Measurements from ENCODE around the gene PLEKHG5.
"Not testable (repeated sequence)": the region's sequence is repeated elsewhere in the genome, so short reads cannot be mapped to it uniquely, and the experiment has no call there.

The PLEKHG5 gene

DNA sequence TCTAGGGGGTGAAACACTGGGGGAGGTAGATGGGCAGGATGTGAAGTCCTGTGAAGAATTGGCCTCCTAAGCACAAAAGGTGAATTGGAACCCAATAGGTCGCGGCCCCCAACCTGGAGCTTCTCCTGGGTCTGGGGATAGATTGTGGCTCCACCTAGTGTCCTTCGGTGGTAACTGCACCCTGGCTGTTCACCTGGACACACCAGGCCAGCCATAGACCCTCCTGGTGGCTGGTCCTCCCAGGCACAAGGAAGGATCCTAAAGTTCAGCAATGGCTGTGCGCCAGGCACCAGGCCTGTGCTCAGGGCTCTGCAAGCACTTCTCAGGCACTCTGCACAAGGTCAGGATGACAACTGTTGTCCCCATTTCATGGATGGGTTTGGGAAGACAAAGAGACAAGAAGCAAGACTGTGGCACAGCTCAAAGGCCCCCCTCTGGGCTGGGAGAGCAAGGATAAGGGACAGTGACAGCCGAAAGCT is 53.4 kb downstream of the PLEKHG5 start:
- H3K27ac ChIP-seq: no peak overlapping the region
- H3K4me3 ChIP-seq: no peak overlapping the region

DNA sequence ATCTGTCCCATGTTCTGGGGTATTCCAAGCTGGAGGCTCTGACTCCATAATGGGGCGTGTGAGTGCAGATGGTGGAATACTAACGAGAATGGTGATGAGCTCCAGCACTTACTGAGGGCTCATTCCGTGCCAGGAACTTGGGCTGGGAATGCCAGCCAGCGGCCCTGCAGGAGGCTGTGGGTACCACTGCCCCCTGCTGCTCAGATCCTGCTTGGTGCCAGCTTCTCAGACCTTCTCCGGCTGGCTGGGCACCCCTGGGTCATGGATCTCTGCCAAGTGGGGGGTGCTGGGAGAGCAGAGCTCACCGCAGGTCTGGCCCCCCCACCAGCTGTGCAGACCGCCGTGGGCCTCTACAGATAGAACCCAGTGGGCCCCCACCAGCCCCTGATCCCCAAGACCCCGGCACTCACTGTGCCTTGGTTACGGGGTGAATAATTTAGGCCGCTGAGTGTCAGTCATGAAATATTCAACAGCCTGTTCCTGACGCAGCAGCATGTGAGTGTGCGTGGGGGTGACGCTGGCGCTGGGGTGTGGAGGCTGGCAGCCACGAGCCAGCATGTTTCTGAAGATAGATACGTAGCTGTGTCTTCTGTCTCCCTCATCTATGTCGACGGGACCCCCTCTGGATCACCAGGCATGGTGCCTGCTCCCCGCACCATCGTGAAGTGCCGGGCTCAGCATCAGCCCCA is 54.3 kb downstream of the PLEKHG5 start:
- H3K27ac ChIP-seq: peak overlapping the region in 1 of 21 experiments; percentile 26
- not testable (repeated sequence) for H3K4me3 ChIP-seq

DNA sequence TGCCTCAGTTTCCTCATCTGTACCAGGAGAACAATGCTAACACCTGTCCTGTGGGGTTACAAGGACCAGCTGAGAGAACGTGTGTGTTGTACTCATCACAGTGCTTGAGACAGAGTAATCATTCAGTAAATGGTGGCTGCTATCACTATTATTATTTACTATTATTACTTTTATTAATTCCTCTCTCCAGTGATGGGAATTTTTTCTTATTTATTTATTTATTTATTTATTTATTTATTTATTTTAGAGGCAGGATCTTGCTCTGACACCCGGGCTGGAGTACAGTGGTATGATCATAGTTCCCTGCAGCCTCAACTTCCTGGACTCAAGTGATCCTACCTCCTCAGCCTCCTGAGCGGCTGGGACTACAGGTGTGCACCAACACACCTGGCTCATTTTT is 55.2 kb downstream of the PLEKHG5 start:
- H3K27ac ChIP-seq, H3K4me3 ChIP-seq: not testable (repeated sequence)

DNA sequence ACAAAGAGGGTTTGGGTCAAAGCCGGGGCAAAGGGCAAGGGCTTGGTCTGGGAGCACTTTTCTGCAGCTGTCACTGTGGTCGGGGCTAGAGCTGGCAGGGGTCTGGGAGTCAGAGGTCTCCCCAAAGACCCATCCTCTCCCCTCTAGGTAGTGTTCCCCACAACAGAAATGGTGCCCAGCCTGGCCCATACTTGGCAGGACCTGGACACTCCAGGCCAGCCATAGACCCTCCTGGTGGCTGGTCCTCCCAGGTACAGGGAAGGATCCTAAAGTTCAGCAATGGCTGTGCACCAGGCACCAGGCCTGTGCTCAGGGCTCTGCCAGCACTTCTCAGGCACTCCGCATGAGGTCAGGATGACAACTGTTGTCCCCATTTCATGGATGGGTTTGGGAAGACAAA is 55.9 kb downstream of the PLEKHG5 start:
- Histone ChIP-seq H3K27ac (no peak overlapping the region), H3K4me3 (no peak overlapping the region)

DNA sequence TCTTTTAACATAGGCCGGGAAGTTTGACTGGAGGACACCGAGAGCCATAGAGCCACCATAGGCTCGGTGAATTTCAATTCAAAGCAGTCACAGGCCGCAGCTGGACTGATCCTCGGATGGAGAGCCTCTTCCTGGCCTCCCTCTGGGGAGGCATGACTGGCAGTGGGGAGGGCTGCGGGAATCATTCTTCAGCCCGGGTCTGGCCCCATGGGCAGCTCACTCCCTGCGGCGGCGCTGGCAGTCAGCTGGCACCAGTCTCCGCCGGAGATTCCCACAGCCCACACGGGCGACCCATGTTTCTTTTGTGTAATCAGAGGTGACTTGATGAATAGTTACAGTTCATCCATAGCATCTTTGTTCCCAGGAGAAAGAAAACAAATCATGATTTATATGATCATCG is 56.3 kb downstream of the PLEKHG5 start:
- H3K27ac ChIP-seq: no peak overlapping the region
- no peak overlapping the region for H3K4me3 ChIP-seq

DNA sequence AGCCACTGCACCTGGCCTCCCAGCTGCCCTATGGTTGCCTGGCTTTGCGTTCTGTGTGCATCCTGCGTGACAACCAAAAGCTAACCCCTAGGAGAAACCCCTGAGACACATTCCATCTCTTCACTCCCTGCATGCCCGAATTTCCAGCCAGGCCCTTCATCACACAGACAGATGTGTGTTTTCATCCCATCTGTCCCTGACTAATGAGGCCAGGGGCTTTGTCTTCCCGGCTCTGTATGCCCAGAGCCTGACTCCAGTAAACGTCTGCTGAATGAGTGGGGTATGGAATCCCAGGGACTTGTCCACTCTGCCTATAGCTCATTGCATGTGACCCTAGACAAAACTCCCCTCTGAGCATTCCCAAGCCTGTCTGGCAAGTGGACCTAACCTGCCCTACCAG is 57.3 kb downstream of the PLEKHG5 start:
- Histone ChIP-seq H3K27ac (no peak overlapping the region), H3K4me3 (no peak overlapping the region)

DNA sequence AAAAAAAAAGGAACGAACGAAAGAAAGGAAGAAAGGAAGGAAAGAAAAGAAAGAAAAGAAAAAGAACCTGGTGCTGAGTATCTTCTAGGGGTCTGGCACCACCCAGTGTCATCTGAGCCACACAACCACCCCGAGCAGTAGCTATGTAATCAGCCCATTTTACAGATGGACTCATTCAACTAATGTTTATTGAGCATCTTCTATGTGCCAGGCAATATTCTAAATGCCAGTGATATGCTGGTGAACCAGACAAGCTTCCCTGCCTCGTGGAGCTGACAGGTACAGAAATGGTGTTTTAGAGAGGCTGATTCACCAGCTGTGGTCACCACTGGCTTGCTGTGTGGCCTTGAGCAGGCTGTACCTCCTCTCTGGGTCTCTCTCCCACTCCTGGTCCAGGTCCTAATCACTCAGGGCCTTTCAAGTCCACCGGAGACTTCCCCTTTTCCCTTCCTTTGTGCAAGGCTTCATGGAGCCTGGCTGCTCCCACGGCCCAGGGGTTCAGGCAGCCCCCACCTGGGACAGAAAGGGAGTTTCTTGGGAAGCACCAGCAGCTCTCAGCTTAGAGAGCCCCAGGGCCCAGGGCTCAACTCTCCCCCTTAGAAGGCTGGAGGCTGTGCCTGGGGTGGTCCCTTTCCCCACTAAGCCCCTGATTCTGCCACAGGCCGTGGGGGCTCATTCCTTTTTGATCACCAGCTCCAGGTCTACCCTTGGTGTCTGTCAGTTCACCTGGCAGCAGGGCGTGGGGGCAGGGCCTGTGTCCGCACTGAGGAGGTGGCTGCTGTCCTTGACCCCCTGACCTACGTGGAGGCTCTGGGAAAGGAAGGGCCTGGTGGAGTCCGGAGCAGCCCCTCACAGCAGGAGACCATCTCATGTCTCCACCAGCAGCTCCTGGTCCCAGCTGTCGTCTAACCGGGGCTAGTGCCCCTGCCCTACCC is 59.6 kb downstream of the PLEKHG5 start:
- H3K4me3 ChIP-seq, H3K27ac ChIP-seq: not testable (repeated sequence)

DNA sequence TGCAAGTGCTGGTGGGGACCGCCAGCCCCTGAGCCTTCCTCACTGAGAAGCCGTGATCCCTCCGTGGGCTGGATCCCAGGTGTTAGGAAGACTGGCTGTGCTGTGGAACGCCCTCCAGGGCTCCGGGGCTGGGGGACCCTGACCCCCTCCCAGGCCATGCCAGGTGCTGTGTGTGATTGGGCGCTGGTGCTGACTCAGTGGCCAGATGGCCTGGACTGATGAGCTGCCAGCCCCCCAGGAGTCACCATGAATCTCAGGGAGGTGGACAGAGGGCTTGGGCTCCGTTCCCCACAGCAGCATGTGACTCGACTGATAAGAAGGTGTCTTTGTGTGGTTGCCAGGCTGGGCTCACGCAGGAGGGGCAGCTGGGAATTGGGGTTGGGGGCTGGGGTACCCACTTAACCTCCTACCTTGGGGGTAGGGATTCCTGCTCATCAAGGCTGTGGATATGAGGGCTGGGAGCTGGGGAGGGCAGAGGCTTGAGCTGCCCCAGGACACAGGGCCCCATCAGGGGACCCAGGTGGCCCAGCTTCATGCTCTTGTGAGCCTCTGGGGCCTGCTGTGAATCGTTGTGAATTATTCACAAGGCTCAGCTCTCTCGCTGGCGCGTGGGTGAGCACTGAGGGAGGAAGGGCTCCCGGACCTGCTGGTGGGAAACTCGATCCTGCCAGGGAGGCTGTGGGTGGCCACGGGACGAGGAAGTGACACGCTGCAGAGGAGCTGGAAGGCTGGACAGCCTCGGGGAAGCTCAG is 61.6 kb downstream of the PLEKHG5 start:
- not testable (repeated sequence) for H3K4me3 ChIP-seq

DNA sequence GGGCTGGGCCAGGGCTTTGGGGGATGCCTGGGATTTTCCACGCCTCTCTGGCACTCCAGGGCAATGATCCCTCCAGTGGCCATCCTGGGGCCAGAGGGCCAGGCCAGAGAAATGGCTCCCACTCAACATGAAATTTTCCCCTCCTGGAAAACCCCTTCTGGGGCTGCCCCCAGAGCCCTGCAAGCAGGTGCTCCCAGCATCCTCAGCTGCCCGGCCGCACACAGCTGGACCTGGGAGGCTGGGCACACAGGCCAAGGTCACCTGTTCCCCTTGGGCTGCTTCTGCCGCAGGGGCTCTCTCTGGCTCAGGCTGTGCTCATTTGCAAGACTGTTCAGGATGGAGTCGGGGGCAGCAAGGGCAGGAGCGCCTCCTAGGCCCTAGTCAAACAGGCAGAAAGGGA is 63.0 kb downstream of the PLEKHG5 start:
- not testable (repeated sequence) for H3K4me3 ChIP-seq, H3K27ac ChIP-seq

More for the DNA sequence above, 61.6 kb downstream of the PLEKHG5 start:
- H3K27ac ChIP-seq: peak overlapping the region in 2 of 21 experiments; percentile 34 to 35

DNA sequence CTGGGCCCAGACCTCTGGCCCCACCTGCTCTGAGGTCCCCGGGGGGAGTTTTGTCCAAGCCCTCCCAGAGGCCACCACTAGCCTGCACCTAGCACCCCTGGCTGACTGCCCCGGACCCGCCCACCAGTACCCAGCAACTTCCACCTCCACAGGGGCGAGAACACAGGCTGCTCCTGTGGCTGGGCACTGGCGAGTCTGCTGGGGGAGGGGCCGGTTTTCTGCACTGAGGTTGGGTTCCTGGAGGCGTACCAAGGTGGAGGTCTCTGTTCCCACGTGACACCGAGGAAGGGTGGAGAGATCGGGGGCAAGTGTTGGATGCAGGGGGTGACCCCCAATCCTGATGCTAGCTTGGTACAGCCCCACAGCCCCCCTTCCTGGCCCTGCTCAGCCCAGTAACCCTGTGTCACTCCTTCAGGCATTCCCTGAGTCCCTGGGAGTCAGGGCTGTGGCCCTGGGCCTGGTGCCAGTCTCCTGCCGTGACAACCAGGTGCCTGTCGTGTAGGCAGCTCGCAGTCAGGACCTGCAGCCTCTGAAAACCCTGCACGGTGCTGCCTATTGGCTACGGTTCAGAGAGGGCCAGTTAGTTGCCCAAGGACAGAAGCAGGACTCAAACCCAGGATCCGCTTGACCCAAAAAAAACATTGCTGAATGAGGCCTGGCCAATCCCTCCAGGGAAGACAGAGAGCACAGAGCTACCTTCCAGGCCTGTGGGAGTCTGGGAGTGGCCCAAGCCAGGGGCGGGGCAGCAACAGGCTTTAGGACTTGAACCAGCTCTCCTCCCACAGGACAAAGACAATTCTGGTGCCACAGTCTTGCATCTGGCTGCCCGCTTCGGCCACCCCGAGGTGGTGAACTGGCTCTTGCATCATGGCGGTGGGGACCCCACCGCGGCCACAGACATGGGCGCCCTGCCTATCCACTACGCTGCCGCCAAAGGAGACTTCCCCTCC is 63.8 kb downstream of the PLEKHG5 start:
- no peak overlapping the region for H3K4me3 ChIP-seq
- H3K27ac ChIP-seq: no peak overlapping the region

DNA sequence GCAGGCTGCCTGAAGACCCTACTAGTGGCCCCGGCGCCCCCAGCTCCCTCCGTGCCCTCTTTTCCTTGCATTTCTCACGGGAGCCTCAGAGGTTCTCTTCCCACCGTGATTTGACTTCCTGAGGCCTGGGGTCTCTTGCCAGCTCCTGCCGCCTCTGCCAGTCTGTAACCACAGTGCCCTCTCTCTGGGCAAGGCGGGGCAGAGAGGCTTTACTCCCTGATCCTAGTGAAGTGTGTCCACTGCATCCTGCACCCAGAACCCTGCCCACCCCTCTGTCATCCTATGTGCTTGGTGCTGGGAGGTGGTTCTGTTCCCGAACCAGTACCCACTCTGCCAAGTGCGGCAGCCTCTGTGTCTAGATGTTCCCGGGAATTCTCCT is 64.5 kb downstream of the PLEKHG5 start:
- Histone ChIP-seq H3K27ac (no peak overlapping the region), H3K4me3 (no peak overlapping the region)

DNA sequence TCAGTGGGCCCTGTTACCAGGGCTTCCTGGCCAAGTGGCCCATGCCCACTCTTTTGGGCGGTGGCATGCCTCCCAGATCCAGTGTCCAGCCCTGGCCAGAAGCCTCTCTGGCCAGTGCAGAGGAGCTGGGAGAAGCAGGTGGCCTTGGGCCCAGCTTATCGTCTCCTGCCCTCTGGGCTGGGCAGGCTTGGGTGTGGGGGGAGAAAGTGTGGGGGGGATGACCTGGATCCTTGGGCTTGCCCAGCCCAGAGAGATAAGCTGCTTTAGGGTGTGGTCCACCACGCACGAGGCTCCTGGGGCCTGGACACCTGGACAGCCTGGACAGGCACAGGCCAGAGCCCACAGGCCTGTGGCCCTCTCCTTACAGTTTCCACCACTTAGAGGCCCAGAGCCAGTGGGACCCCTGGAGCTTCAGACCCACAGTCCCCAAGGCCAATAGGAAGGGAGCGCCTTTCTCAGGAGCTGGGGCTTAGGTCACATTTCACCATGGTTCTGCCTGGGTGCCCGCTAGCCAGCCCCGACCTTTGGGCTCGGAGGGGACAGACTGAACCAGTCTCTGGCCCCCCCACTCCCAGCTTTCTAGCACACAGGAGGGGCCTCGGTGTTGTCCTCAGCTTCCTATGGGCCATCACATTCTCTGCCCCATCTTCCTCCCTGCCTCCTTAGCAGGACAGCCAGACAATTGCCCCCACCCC is 65.0 kb downstream of the PLEKHG5 start:
- H3K27ac ChIP-seq: no peak overlapping the region
- H3K4me3 ChIP-seq: no peak overlapping the region

DNA sequence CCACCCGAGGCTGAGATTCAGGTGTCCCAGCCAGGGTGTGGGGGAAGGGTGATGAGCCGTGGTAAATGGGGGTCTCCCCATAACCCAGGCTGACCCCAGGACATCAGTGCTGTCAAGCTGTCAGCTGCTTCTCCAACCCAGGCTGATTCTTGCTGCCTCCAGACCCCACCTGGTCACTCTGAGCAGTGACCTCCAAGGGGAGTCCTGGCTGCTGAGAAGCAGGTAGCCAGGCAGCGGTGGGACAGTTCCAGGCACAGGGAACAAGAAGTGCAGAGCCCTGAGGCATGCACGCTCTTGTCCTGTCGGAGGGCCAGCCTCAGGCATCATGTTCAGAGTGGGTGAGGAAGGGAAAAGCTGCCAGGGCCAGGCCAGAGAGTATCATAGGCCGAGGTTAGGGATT is 65.8 kb downstream of the PLEKHG5 start:
- peak overlapping the region in 6 of 7 experiments; percentile 27 to 43 (median 30) for H3K4me3 ChIP-seq

DNA sequence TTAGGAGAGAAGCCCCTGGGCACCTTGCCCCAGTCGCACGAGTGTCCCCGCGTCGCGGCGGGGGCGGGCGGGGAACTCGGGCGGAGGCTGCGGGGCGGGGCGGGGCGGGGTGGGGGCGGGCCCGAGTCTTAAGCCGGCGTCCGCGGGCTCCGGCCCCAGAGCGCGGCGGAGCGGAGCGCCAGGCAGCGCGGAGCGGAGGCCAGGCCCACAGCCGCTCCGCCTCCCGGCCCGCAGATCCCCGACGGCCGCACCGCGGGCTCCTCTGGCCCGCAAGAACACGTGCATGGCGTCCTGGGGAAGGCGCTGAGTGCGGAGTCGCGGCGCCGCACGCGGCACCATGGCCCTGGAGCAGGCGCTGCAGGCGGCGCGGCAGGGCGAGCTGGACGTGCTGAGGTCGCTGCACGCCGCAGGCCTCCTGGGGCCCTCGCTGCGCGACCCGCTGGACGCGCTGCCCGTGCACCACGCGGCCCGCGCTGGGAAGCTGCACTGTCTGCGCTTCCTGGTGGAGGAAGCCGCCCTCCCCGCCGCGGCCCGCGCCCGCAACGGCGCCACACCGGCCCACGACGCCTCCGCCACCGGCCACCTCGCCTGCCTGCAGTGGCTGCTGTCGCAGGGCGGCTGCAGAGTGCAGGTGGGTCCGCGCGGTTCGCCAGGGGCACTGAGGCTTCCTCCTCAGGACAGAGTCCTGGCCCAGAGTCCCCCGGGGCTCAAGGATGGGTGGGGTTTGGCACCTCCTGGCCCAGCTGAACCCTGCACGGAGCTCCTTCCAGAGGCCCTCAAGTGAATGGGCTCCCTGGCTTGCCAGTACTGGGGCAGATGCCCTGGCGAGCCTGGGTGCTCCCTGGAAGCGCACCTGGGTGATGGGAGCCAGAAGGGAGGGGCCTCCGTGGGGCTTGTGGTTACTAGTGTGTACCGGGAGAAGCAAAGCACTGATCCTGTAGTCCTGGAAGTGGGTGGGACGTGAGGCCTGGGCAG is 66.6 kb downstream of the PLEKHG5 start, which contains the start of gene ESPN:
ESPN (plus strand) TSS at position 158 of the 975 bp plus-strand sequence; CDS start at position 338, 180 bp downstream.
- peak within 1 kb of the TSS in 2 of 21 experiments; percentile 1 to 22 for H3K27ac ChIP-seq
- peak within 1 kb of the TSS; percentile 13 to 43 (median 28) for H3K4me3 ChIP-seq

More for the DNA sequence above, 65.8 kb downstream of the PLEKHG5 start:
- H3K27ac ChIP-seq: no peak overlapping the region

DNA sequence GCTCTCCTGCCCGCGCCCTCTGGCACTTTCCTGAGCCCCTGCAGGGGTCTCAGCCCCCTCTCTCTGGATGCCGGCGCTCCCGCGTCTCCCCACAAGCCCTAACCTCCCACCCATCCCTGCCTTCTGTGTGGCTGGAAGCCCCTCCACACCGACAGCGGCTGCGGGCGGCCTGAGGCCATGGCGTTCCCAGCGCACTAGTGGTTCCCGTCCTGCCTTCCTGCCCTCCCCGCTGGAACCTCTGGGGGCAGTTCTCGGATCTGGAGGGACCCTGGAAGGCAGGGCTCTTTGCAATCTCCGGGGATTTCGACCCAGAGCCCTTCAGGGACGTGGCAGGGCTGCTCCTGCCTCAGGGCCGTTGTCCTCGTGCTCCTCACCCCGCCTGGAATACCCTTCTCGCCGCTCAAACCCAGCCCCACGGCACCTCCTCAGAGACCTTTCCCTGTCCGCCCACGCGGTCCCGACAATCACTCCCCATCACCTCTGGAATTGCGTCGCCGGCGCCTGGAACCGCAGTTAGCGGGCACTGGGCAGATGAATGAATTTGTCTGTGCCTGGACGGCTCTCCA is 67.4 kb downstream of the PLEKHG5 start:
- Histone ChIP-seq H3K4me3 (peak overlapping the region in 2 of 7 experiments; percentile 37 to 43), H3K27ac (no peak overlapping the region)

DNA sequence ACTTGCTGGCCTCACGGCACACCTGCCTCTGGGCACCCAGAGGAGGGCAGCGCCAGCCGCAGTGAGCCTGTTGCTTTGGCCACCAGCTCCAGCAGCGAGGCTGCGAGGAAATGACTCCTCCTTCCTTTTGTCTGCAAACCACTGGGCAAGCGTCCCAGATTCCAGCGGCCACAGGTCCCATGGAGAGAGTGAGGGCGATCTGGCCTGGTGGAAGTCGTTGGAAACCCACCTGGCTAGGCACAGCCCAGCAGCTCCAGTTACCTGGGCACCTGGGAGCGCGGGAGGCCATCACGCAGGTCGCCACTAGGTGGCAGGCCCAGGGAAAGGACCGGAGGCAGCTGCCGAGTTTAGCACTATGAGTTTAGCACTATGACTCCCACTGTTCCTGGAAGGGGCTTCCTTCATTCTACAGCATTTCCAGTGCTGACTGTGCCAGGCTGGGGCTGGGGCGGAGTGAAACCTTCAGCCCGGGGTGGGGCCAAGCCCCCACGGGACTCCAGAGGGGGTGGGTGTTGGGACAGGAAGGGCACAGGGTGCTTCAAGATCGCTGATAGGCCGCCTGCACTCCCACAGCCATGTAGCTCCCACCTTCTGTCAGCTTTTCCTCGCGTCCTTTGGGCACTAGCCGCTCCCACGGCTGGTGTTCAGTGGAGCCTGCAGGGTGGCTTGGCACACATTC is 68.0 kb downstream of the PLEKHG5 start:
- peak overlapping the region in 1 of 7 experiments; percentile 37 for H3K4me3 ChIP-seq
- H3K27ac ChIP-seq: no peak overlapping the region
